Adipocyte (in vitro differentiated cells): Measurements from ENCODE around the gene VPS13D.

Source experiments
- DNase-seq: peaks from one replicate; pipeline ENCODE4 v3.0.0-alpha.2; 2015; ENCODE audit warnings: low read depth
- H3K27me3 ChIP-seq: replicated peaks from 2 replicates; pipeline ENCODE4 v1.7.0; 2013; ENCODE audit warnings: mild to moderate bottlenecking, low read length, moderate library complexity; ENCODE audit not compliant: control insufficient read depth, insufficient read depth
- H3K36me3 ChIP-seq: 2 replicates; pipeline ENCODE4 v1.7.0; 2013; ENCODE audit warnings: low read length, mild to moderate bottlenecking, moderate library complexity; ENCODE audit not compliant: control insufficient read depth, insufficient read depth, severe bottlenecking
- H3K4me1 ChIP-seq: 2 replicates; pipeline ENCODE4 v1.7.0; 2013; ENCODE audit warnings: mild to moderate bottlenecking, low read length, moderate library complexity; ENCODE audit not compliant: control insufficient read depth, insufficient read depth
- H3K4me3 ChIP-seq: 2 replicates; pipeline ENCODE4 v1.7.0; 2013; ENCODE audit warnings: mild to moderate bottlenecking, low read length, moderate library complexity
- H3K9ac ChIP-seq: 2 replicates; pipeline ENCODE4 v1.7.0; 2013; ENCODE audit warnings: mild to moderate bottlenecking, low read length, moderate library complexity
- H3K9me3 ChIP-seq: 2 replicates; pipeline ENCODE4 v1.7.0; 2013; ENCODE audit warnings: mild to moderate bottlenecking, low read length, moderate library complexity; ENCODE audit not compliant: control insufficient read depth

VPS13D gene

GRCh38 chr1:12457771-12458170 lies 227.9 kb downstream of the VPS13D start:
- Histone ChIP-seq H3K36me3 (no peaks in the 10 kb centered on the region), H3K27me3 (no peaks in the 10 kb centered on the region), H3K9me3 (no peaks in the 10 kb centered on the region), H3K9ac (peak overlapping the region; percentile 81), H3K4me3 (peak overlapping the region; percentile 49), H3K4me1 (peaks cover 77% of the 10 kb centered on the region)
- DNase-seq = no peak

GRCh38 chr1:12458571-12458970 lies 228.7 kb downstream of the VPS13D start:
- Histone ChIP-seq H3K4me3 (no peak overlapping the region), H3K36me3 (no peaks in the 10 kb centered on the region), H3K4me1 (peaks cover 82% of the 10 kb centered on the region), H3K9ac (peak overlapping the region; percentile 79), H3K9me3 (no peaks in the 10 kb centered on the region), H3K27me3 (no peaks in the 10 kb centered on the region)
- no peak for DNase-seq

- H3K4me3 ChIP-seq = no peak overlapping the region
- no peaks in the 10 kb centered on the region for H3K27me3 ChIP-seq
- H3K4me1 ChIP-seq = peaks cover 82% of the 10 kb centered on the region
- H3K36me3 ChIP-seq = no peaks in the 10 kb centered on the region
- no peak for DNase-seq
- no peaks in the 10 kb centered on the region for H3K9me3 ChIP-seq
- no peak overlapping the region for H3K9ac ChIP-seq
These were observed 230.3 kb downstream of the VPS13D start for GRCh38 chr1:12460121-12460520.

- Histone ChIP-seq H3K4me1 (peaks cover 82% of the 10 kb centered on the region), H3K9ac (peak overlapping the region; percentile 49), H3K4me3 (no peak overlapping the region), H3K27me3 (no peaks in the 10 kb centered on the region), H3K36me3 (no peaks in the 10 kb centered on the region), H3K9me3 (no peaks in the 10 kb centered on the region)
- peak; percentile 48 for DNase-seq
These were observed 231.2 kb downstream of the VPS13D start for GRCh38 chr1:12460911-12461621.

- Histone ChIP-seq H3K9ac (peak overlapping the region; percentile 49), H3K9me3 (no peaks in the 10 kb centered on the region), H3K4me3 (no peak overlapping the region), H3K36me3 (no peaks in the 10 kb centered on the region), H3K4me1 (peaks cover 75% of the 10 kb centered on the region), H3K27me3 (no peaks in the 10 kb centered on the region)
- DNase-seq = no peak
These were observed 231.9 kb downstream of the VPS13D start for GRCh38 chr1:12461754-12462153.

GRCh38 chr1:12462586-12462985 lies 232.8 kb downstream of the VPS13D start:
- Histone ChIP-seq H3K4me1 (peaks cover 66% of the 10 kb centered on the region), H3K9me3 (no peaks in the 10 kb centered on the region), H3K36me3 (no peaks in the 10 kb centered on the region), H3K4me3 (no peak overlapping the region), H3K9ac (no peak overlapping the region), H3K27me3 (no peaks in the 10 kb centered on the region)
- no peak for DNase-seq

- Histone ChIP-seq H3K4me3 (no peak overlapping the region), H3K9me3 (no peaks in the 10 kb centered on the region), H3K4me1 (peaks cover 52% of the 10 kb centered on the region), H3K27me3 (no peaks in the 10 kb centered on the region), H3K36me3 (no peaks in the 10 kb centered on the region), H3K9ac (peak overlapping the region; percentile 50)
- no peak for DNase-seq
These were observed 234.2 kb downstream of the VPS13D start for GRCh38 chr1:12464045-12464461.

GRCh38 chr1:12464598-12465056 lies 234.8 kb downstream of the VPS13D start:
- DNase-seq = peak; percentile 94
- H3K4me3 ChIP-seq = no peak overlapping the region
- no peaks in the 10 kb centered on the region for H3K36me3 ChIP-seq
- no peaks in the 10 kb centered on the region for H3K27me3 ChIP-seq
- H3K9me3 ChIP-seq = no peaks in the 10 kb centered on the region
- H3K4me1 ChIP-seq = peaks cover 50% of the 10 kb centered on the region
- H3K9ac ChIP-seq = peak overlapping the region; percentile 50

GRCh38 chr1:12465126-12465525 lies 235.3 kb downstream of the VPS13D start:
- Histone ChIP-seq H3K27me3 (no peaks in the 10 kb centered on the region), H3K36me3 (no peaks in the 10 kb centered on the region), H3K9me3 (no peaks in the 10 kb centered on the region), H3K4me3 (no peak overlapping the region), H3K9ac (peak overlapping the region; percentile 48), H3K4me1 (peaks cover 50% of the 10 kb centered on the region)
- DNase-seq = no peak

GRCh38 chr1:12466816-12467215 lies 237.0 kb downstream of the VPS13D start:
- no peak overlapping the region for H3K9ac ChIP-seq

GRCh38 chr1:12467570-12468286 lies 237.9 kb downstream of the VPS13D start:
- Histone ChIP-seq H3K36me3 (peaks cover 2% of the 10 kb centered on the region), H3K4me1 (peaks cover 30% of the 10 kb centered on the region), H3K9me3 (no peaks in the 10 kb centered on the region), H3K9ac (no peak overlapping the region), H3K4me3 (no peak overlapping the region), H3K27me3 (no peaks in the 10 kb centered on the region)
- no peak for DNase-seq

More at GRCh38 chr1:12466816-12467215, 237.0 kb downstream of the VPS13D start:
- Histone ChIP-seq H3K4me3 (no peak overlapping the region), H3K27me3 (no peaks in the 10 kb centered on the region), H3K9me3 (no peaks in the 10 kb centered on the region), H3K36me3 (no peaks in the 10 kb centered on the region), H3K4me1 (peaks cover 39% of the 10 kb centered on the region)
- no peak for DNase-seq
